Stimulated activated CD8-positive, alpha-beta memory T cell treated with anti-CD3 and anti-CD28 coated beads, Interleukin-7, amount 100 ng/mL, for 1 hour (primary cell): ENCODE results near the gene METTL4.

Source experiments
- DNase-seq, 2 donors: peaks; one replicate each; pipeline ENCODE4 v3.0.0-alpha.2; 2020; ENCODE audit warnings: low read depth in 2 of 2

The METTL4 gene, protein sequence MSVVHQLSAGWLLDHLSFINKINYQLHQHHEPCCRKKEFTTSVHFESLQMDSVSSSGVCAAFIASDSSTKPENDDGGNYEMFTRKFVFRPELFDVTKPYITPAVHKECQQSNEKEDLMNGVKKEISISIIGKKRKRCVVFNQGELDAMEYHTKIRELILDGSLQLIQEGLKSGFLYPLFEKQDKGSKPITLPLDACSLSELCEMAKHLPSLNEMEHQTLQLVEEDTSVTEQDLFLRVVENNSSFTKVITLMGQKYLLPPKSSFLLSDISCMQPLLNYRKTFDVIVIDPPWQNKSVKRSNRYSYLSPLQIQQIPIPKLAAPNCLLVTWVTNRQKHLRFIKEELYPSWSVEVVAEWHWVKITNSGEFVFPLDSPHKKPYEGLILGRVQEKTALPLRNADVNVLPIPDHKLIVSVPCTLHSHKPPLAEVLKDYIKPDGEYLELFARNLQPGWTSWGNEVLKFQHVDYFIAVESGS

DNA sequence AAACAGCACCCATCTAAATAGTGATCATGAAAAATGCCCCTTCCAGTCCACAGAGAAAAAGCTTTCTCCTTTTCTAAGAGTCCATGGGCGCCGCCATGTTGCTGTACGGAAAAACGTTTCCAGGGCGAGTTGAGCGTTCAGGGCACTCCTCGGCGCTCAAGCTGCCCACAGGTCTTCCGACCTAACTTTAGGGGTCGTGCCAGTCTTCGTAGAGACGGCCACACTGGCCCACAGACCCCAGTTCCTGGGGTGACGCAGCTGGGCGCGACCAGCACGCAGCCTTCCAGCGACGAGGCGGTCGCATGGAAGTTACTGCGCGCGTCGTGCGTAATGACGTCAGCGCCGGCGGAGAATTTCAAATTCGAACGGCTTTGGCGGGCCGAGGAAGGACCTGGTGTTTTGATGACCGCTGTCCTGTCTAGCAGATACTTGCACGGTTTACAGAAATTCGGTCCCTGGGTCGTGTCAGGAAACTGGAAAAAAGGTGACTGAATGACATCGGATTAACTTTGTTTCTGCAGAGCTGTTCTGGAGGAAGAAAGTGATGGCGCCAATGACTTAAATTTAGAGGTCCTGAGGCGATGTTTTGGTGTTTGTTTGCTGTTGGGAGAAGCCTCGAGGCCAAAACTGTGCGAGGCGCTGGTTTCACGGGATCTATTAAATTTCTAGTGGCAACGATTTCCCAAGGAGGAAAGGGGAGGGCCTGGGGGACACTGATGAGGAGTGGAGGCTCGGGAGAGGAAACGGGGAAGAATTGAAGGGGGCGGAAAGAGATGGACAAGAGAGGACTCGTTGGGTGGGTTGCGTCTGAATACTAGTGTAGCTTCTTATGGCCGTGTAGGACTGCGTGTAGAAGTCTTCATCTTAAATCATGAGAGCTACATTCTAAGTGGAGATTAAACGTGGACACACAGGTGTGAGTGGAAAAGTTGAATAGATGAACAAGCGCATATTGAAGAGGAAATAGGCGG is at the start of gene METTL4, which contains the start of gene NDC80:
TSS of gene METTL4 (minus strand) at position 306 of the 971 bp plus-strand sequence. CDS start 4,289 bp downstream, outside the sequence.
TSS of gene NDC80 (plus strand) at position 358 of the 971 bp plus-strand sequence. CDS start 1,429 bp downstream, outside the sequence.
- peak; percentile 69 to 70 for DNase-seq

DNA sequence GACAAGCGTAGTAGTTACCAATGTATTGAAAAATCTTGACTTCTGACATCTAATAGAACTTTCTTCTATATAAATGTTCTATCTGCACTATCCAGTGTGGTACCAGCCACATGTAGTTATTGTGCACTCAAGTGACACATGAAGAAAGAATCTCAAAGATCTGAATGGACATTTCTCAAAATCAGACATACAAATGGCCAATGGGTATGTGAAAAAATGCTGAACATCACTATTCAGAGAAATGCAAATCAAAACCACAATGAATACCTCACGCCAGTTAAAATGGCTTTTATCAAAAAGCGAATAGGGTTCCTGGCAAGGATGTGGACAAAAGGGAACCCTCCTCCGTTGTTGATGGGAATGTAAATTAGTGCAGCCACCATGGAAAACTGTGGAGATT is 46.7 kb upstream of the METTL4 start:
- no peak for DNase-seq

DNA sequence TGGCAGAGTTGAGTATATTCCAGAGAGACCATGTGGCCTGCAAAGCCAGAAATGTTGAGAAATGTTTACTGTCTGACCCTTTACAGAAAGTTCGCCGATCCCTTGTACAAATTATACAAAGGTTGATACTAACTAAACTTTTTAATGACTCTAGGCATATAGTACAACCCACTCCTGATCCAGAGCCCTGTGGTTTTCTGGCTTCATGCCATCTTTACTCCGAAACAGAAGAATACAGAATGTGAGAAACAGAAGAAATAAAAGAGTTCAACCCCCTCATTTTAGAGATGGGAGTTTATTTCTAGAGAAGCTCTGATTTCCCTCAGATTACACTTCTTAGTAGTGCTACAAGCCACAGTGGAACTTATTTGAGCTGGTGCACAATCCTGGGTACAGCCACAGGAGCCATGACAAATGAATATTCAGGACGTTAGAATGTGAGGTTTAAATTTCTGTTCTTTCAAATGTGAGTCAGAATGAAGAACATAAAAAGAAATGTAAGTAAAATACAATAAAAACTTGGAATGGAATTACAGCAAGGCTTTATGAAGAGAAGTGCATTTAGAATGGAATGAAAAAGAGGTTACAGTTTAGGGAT is 46.2 kb upstream of the METTL4 start:
- DNase-seq, result no peak

DNA sequence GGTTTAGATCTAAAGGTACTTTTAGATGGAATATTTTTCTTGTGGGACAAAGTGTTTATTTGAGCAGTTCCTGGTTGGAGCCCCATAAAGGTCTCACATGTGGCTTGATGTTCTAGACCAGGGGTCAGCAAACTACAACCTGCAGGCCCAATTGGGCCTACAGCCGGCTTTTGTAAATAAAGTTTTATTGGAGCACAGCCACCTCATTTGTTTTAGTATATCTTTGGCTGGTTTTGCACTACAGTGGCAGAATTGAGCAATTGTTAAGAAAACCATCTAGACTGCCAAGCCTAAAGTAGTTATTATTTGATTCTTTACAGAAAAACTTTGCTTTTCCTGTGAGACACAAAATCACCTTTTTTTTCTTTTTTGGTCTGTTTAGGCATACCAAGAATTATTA is 41.7 kb upstream of the METTL4 start:
- no peak for DNase-seq

DNA sequence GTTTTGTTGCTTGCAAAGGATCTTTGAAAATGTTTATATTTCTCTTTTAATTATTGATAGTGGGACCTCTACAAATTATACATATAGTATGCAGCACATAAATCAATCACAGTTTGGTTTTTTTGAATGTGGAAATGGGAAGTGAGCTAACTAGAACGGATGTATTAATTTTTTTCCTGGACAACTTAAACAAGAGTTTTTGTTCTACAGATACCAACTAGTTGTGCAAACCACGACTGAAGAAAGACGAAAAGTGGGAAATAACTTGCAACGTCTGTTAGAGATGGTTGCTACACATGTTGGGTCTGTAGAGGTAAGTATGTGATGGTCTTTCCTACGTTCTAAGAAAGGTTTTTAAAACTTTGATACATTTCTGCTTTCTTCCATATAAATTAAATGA is 39.2 kb upstream of the METTL4 start:
- DNase-seq, result no peak

DNA sequence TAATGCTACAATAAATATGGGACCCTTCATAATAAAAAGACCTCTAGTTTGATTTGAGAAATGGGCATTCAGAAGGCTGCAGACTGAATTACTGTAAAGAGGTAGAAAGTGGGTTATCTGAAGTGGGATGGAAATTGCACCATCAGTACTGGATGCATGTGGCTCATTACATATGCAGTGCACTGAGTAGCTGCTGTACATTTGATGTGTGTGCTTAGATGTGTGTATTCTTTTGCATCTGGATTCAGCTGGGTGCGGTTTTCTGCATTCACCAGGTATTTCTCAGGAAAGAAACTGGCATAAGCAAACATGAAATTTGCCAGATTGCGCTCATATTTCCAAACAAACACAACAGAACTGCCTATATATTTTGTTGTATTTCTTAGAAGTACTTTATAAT is 38.3 kb upstream of the METTL4 start:
- DNase-seq, result no peak

DNA sequence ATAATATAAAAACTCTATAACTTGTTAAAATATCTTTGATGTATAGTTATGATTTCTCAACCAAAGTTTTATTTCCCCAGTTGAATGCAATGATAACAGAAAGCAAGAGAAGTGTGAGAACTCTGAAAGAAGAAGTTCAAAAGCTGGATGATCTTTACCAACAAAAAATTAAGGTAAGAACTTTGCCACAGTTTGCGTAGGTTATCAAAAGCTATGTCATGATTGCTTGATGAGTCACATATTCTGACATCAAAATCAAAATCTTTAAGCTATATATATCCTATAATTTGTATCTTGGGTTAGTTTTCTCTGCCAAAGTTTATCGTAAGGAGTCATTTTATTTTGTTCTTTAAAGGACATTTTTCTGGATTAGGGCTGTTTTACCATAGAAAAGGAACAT is 35.0 kb upstream of the METTL4 start:
- DNase-seq, result no peak

DNA sequence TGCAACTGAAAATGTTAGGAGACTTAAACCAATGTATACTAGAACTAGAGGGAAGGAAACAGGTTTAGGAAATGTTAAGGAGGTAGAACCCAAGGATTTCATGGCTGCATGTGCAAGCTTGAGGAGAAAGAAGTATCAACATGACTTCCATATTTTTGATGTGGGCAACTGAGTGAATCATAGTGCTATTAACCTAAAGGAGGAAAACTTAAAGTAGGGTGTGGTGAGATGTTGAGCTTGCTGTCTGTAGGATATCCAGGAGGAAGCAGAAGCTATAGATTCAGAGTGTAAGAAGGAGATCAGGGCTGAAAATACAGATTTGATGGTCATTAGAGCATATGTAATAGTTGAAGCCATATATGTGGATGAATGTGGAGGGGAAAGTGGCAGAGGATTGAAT is 31.5 kb upstream of the METTL4 start:
- no peak for DNase-seq

DNA sequence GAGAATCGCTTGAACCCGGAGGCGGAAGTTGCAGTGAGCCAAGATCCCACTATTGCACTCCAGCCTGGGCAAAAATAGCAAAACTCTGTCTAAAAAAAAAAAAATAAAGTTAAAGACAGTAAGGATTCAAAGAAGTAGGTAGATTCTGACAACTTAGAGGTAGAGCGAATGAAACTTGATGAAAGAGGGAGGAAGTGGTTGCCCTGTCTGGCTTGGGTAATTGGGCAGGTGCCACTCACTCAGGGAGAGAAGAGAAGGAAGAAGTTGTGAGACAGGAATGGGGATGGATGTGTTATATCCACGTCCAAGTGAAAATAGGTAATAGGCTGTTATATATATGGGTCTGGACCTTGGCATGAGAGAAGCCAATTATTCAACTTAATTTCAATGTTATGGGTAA is 26.3 kb upstream of the METTL4 start:
- DNase-seq, result no peak

DNA sequence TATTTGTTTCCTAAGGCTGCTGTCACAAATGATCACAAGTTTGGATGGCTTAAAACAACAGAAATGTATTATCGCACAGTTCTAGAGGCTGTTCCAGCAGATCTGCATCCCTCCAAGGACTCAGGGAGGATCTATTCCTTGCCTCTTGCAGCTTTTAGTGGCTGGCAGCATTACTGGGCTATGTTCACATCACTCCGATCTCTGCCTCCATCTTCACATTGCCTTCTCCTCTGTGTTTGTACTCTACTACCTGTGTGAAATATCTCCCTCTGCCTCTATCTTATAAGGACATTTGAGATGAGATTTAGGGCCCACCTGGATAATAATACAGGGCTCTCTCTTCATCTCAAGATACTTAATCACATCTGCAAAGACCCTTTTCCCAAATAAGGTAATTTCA is 19.0 kb upstream of the METTL4 start:
- no peak for DNase-seq

DNA sequence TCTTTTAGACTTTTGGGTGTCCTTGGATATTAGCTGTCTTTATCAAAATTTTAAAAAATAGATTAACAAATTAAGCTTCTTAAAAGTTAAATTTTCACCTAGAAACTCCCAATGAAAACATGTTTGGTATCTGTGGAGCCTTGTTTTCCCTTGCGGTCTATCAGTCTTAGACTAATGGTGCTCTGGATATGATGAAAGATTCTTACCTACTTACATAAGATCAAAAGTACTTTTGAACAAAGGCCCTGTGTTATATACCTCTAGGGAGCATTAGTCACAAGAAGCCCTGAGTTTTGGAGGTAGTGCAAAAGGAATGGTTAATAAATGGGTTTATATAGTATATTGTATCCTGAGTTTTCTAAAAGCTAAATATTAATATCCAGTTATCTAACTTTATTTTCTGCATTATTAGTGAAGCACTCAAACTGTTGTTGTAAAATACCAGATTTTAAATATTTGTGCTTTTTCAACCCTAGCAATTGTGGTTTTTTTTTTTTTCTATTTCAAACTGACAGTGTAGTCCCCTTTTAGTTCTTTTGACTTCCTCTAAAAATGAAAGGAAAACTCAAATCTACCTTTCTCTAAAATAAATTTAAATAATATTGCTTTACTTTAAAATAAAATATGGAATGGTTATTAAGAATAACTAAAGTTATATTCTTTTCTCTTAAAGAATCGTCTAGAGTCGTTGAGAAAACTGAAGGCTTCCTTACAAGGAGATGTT is 18.2 kb upstream of the METTL4 start:
- no peak for DNase-seq

DNA sequence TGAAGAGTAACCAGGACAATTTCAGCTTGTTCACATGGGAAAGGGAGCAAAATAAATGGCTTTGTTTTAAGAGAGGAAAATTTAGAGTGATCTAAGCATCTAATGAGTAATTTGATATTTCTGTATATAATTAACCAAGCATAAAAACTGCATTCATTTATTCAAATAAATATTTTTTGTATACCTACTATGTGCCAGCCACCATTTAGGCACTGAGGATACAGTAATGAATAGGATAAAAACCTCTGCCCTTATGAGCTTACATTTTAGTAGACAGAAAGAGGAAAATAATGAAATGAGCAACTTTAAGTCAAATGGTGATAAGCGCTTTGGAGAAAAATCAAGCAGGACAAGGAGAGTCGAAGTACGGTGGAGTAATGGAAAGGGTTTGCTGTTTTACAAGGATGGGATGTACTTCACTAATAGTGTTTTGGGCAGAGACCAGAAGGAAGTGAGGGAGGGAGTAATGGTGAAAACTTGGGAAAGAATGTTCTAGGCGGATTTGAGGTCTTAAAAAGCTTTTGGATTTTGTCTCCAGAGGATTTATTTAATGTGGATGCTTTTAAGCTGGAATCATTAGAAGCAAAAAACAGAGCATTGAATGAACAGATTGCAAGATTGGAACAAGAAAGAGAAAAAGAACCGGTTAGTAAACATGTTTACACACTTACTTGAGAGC is 17.5 kb upstream of the METTL4 start:
- DNase-seq, result no peak

DNA sequence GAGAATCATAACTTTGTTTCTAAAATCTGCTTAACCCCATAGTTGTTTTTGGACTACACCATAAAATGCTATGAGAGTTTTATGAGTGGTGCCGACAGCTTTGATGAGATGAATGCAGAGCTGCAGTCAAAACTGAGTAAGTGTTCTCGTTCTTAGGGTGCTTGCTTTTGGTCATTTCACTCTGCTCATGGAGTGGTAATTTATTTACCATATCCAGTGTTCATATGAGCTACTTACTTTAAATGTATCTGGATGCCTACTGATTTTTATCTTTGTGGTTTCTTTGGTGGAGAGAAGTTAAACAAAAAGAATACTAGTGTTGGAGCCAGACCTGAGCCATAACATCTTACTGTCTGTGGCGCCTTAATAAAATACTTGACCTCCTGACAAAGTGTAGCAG is 16.5 kb upstream of the METTL4 start:
- DNase-seq, result no peak

DNA sequence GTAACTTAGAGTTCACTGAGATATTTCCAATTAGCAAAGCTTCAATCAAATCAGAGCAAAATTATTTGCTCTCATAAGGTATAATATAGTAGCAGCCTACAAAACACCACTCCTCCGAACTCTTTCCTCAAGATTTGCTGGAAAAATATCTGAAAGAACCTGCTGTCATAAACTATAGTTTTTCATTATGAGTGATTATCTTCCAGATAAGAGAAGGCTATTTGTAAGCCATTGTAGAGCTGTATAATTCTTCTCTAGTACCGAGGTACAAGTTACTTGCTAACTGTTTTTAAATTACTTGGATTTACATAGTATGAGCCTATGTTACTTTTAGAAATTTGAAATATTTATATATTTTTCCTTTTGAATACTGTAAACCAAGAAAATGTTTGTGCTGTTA is 2.1 kb upstream of the METTL4 start:
- no peak for DNase-seq

DNA sequence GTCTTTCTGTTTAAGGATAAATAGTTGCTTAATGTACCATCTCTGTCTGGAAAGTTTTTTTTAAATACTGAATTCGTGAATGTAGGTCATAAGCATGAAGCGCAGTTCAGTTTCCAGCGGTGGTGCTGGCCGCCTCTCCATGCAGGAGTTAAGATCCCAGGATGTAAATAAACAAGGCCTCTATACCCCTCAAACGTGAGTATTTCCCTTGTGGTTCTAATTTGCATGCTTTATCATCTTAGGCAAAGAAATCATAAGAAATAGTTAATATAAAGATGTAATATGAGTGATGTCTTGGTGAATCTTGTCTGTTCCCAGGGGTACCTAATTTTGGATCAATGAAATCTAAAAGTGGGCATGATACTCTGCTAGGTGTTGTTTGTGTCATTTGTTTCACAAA is 1.6 kb upstream of the METTL4 start:
- DNase-seq, result no peak

DNA sequence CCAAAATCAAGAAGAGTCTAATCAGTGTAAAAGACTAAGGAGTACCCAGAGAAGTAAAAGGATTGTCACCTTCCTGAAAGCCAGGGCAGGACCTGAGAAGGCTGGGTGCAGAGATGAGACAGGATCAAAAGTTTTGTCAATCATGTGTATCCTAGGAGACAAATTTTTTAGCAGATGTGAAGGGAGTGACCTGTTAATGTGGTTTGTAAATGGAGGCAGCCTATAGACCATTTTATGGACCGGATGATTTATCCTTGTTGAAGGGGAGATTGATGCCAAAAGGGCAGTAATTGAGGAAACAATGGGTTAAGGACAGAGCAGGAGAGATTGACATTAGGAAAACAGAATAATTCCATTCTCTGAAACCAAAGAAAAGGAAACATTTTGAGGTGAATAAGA is 865 bp upstream of the METTL4 start:
- no peak for DNase-seq

DNA sequence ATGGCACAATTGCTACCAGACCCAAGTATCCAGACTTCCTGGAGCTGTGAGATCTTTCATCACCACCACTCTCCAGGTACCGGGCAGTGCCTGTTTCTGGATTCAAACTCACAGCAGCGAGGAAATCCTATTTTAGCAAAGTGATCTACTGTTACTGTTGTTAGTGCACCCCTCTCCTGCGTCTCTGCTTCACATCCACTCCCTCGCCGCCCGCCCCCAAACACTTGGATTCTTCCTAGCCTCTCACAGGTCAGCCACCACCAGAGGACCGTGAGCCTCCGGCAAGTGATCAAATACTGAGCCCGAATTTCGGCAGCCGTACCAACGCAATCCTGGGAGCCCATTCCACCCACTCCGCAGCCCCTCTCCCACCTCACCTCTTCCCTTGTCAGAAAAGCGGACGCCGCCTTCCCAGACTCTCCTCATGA is 519 bp downstream of the METTL4 start:
- peak; percentile 27 to 33 for DNase-seq

DNA sequence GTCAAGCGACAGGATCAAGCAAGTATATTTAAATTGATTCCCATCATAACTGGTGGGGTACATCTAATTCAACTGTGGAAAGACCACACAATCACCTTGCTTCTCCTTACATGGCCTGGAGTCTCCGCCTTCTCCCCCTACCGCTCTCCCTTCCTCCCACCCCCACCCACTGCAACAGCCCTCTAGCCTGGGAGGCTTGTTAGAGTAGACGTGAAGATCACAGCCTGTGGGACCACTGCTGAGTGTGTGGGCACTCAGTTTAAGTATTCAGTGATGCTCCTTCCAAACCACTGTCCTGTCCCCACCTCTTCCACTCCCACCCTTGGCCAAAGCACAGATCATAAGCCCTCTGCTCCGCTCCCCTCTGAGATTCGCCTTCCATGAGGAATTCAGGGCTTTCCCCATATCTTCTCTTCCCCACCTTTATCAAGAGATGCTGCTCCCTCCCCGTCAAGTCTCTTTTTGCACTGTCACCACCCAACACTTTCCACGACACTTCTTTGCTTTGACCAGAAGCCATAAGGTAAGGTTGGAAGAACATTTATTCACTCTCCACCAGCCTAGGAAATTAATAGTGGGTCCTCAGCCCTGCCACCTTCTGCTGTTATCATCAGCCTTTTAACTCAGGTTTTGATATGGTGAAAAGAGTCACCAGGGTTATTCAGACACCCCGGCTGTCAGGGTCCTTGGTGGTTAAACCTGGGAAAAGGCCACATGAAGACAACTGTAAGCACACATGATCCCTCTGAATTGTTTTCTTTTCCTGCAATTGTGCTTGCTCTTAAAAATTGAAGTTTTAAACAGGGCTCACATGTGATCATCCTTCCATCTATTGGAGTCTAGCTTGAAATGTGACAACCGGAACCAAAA is 1.7 kb downstream of the METTL4 start:
- DNase-seq, result no peak

DNA sequence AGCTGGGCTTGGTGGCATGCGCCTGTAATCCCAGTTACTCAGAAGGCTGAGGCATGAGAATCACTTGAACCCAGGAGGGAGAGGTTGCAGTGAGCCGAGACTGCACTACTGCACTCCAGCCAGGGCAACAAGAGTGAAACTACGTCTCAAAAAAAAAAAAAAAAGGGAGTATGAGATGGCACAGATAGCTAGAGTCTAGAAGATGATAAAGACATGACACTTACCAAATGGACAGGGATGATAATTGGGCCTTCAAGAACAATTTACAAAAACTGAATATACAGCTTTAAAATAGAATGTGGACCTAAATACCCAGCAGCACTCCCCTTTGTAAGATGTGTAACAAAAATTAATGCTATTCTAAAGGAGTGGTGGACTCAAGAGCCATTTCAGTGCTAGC is 2.7 kb downstream of the METTL4 start:
- DNase-seq, result no peak

DNA sequence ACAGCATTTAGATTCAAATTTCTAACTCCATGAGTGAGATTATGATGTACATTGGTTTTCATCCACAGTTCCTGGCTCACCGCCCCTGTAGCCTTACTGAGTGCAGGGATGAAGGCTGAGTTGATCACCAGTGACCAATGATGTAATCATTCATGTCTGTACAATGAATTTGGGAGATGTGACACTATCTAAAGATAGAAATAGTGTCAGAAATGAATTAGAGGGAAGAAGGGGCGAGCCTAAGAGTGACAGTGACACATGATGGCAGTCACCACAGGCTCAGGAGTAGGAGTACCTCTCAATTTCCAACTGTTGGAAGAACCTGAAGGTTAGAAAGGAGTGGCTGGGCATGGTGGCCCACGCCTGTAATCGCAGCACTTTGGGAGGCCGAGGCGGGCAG is 3.2 kb downstream of the METTL4 start:
- DNase-seq, result no peak
